HFF-Myc (cell line): ENCODE measurements around the gene FBXO44.
A peak's percentile ranks its signal among the peaks of the same experiment; 100 is the strongest.

Experiments
- DNase-seq: peaks from one replicate; pipeline ENCODE4 v3.0.0-alpha.2; 2011; ENCODE audit warnings: low read depth; ENCODE audit errors: extremely low read depth
- H3K4me3 ChIP-seq: replicated peaks from 2 replicates; pipeline ENCODE4 v1.5.1; 2011; ENCODE audit warnings: low read depth, mild to moderate bottlenecking, control low read depth, low read length
- TF ChIP-seq, protein P1 (sequence below): IDR thresholded peaks from 2 replicates; pipeline ENCODE4 v1.5.1; 2012; ENCODE audit warnings: mild to moderate bottlenecking, low read depth, low read length, control low read depth; ENCODE audit errors: missing control alignments

Gene FBXO44

DNA sequence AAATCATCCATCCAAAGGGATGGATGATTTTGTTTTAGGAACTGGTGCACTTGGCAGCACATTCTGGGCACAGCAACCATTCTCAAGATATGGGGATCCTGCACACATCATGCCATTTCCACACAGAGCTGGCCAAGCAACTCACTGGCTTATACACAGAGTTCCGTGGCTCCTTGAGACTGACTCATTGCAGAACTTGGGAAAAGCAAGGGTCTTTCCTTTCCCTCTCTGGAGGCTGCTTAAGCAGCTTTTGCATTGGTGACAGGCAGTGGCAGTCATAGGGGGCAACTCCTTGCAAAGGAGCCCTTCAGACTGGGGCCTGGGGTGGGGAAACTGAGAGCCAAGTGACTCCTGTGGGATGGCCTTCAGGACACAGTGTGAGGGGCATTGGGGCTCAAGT is 28.1 kb downstream of the FBXO44 start:
- TF ChIP-seq, protein P1, sequence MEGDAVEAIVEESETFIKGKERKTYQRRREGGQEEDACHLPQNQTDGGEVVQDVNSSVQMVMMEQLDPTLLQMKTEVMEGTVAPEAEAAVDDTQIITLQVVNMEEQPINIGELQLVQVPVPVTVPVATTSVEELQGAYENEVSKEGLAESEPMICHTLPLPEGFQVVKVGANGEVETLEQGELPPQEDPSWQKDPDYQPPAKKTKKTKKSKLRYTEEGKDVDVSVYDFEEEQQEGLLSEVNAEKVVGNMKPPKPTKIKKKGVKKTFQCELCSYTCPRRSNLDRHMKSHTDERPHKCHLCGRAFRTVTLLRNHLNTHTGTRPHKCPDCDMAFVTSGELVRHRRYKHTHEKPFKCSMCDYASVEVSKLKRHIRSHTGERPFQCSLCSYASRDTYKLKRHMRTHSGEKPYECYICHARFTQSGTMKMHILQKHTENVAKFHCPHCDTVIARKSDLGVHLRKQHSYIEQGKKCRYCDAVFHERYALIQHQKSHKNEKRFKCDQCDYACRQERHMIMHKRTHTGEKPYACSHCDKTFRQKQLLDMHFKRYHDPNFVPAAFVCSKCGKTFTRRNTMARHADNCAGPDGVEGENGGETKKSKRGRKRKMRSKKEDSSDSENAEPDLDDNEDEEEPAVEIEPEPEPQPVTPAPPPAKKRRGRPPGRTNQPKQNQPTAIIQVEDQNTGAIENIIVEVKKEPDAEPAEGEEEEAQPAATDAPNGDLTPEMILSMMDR = no peak
- no peak for DNase-seq
- no peak overlapping the region for H3K4me3 ChIP-seq

DNA sequence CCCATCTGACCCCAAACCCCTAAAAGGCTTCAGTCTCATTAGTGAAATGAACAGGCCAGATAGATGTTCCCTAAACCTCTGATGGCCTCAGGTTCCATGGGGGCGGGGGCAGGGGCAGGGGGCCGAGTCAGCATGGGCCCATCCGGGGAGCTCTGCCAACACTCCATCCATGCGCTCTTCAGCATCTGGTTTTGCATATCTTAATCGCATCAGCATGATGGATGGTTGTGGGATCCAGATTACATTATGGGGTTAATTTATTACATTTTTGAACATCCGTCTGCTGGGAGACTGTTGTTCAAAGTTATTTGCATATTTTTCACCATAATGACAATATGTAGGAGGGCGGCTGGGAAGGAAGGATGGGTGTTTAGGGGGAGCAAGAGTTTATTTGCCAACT is 29.4 kb downstream of the FBXO44 start:
- DNase-seq = no peak
- TF ChIP-seq, protein P1 = no peak
- no peak overlapping the region for H3K4me3 ChIP-seq

GRCh38 chr1:11685210-11685752 is 30.6 kb downstream of the FBXO44 start:
- DNase-seq = no peak
- TF ChIP-seq, protein P1 = no peak
- H3K4me3 ChIP-seq = no peak overlapping the region

GRCh38 chr1:11688506-11688905 is 33.8 kb downstream of the FBXO44 start:
- TF ChIP-seq, protein P1 = no peak

GRCh38 chr1:11690397-11691301 is 36.0 kb downstream of the FBXO44 start:
- 0 out of 2 replicates have a peak overlapping the region, but pooled peaks have one; percentile 9 for H3K4me3 ChIP-seq
- TF ChIP-seq, protein P1 = no peak
- DNase-seq = no peak

More at GRCh38 chr1:11688506-11688905, 33.8 kb downstream of the FBXO44 start:
- H3K4me3 ChIP-seq = no peak overlapping the region
- no peak for DNase-seq

DNA sequence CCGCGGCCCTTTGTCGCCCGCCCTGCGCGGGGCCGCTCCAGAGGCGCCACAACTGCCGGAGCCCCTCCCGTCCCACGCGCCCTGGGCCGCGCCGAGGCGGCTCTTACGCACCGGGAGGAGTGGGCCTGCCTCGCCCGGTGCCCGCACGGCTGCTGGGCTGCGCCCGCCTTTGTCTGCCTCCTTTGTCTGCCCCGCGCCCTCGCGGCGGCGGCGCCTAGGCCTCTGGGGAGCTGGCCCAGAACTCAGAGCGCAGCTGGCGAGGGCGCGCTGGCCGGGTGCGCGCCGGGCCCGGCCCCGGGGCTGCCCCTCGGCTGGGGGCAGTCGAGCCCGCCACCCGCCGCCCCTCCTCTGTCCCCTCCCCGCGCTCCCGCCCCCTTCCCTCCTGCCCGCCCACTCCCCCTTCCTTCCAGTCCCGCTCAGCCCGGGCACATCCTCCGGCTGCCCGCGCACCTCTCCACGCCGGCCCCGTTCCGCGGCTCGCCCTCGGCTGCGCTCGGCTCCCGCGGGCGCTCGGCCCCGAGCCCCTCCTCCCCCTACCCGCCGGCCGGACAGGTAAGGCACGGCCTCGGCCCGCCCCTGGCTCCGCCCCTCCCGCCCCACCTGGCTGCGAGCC is 36.7 kb downstream of the FBXO44 start, which contains the start of gene DRAXIN:
Gene DRAXIN, plus strand, starts transcription at position 409 of the 613 bp plus-strand sequence. CDS start 14,549 bp downstream, outside the sequence.
- DNase-seq = no peak
- TF ChIP-seq, protein P1 = no peak
- H3K4me3 ChIP-seq = 0 out of 2 replicates have a peak within 1 kb of the TSS, but pooled peaks have one; percentile 9
